ENCODE results near the gene HINT1.
"Not testable (repeated sequence)": the region's sequence is repeated elsewhere in the genome, so short reads cannot be mapped to it uniquely, and the experiment has no call there.

HINT1 gene

DNA sequence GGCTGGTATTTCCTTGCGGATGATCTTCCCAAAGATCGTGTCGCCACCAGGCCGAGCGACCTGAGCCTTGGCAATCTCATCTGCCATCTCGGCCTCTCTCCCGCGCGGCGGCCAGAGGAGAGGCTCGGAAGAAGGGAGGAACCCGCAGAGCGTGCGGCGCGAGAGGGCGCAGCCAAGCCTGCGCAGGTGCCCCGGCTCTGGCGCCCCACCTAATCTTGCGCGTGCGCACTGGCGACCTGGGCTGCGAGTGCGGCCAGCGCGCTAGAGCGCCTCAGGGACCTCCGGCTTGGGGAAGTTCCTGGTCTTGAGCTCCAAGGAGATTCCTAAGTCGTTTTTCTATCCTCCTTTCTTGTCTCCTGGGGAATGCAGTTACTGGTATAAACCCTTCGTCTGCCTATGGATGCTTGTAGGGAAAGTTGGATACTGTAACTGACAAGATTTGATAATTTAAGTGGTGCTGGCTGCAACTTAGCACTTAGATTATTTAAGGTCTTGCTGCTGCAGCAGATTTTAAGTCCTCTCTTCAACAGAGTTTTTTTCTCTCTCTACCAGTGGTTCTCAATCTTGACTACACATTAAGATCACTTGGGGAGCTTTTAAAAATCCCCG, at the start of gene HINT1:
Gene HINT1, minus strand, starts transcription at position 138 of the 609 bp plus-strand sequence. Its CDS starts 51 bp downstream, at position 87.
- peak; percentile 86 to 87 for DNase-seq (ENCODE audit: low read depth in 2 of 2)

DNA sequence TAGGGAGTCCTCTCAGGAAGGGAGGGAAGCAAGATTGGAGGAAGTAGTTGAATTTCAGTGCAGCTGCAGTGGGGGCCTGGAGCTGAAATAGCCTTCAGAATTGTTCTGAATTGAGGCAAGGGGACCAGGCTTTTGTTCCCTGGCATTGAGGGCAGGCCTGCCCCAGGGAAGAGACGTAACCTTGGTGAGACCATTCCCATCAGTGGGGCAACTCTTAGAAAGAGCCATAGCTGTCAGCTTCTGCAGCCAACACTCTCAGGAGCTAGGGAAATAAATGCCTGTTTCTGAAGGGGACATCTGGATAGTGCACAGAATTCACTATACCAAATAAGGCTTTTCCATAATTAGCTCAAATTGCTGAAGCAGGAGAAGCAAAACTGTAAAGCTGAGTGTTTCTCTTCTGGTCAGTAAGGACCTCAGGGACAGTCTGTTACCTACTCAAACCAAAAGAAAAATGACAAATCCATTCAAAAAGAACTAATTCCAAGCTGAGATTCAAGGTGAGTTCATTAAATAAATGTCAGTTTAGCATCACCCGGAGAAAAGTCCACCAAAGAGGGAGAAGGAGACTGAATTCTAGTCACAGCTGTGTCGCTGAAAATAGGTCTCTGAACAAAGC, 49.7 kb upstream of the HINT1 start:
- DNase-seq (ENCODE audit: low read depth in 2 of 2), result no peak

DNA sequence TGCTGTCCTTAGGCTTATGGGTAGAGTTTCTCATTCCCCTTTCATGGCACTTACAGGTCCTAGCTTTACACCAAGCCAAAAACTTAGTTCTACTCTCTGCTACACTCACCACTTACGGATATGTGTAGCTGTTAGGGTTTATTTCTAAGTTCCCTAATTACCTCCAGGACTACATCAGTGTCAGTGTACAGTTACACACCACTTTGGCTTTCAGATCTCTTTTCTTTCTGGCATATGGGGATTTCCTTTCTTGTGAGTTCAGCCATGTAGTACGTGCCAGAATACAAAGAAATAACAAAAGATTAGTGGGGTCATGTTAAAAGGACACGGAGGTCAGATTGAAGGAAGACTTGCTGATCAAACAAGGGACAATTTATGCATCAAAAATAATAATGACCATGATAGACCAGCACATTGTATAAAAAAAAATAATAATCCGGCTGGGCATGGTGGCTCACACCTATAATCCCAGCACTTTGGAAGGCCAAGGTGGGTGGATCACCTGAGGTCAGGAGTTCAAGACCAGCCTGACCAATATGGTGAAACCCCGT, 47.5 kb upstream of the HINT1 start:
- DNase-seq (ENCODE audit: low read depth in 2 of 2), result no peak

DNA sequence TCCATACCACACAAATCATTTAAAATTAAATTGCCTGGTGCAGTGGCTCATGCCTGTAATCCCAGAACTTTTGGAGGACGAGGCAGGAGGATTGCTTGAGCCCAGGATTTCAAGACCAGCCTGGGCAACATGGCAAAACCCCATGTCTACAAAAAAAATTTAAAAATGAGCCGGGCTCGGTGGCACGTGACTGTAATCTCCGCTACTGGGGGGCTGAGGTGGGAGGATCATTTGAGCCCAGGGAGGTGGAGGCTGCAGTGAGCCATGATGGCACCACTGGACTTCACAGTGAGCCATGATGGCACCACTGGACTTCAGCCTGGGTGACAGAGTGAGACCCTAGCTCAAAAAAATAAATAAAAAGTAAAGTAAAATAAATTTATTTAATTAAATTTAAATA, 46.6 kb upstream of the HINT1 start:
- DNase-seq (ENCODE audit: low read depth in 2 of 2), result no peak

DNA sequence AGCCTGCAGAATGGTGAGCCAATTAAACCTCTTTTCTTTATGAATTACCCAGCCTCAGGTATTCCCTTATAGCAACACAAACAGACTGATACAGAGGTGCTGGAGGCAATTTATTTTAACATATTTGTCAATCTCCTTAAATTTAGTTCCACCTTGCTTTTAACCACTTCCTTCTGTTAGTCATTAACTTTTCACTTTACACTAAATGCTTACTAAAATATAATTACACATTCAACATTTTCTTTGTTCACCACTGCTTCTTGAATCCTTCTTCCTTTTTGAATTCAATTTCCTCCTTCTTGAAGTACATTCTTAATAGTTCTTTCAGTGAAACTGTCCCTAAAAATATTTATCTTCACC, 45.1 kb upstream of the HINT1 start:
- DNase-seq (ENCODE audit: low read depth in 2 of 2), result no peak

DNA sequence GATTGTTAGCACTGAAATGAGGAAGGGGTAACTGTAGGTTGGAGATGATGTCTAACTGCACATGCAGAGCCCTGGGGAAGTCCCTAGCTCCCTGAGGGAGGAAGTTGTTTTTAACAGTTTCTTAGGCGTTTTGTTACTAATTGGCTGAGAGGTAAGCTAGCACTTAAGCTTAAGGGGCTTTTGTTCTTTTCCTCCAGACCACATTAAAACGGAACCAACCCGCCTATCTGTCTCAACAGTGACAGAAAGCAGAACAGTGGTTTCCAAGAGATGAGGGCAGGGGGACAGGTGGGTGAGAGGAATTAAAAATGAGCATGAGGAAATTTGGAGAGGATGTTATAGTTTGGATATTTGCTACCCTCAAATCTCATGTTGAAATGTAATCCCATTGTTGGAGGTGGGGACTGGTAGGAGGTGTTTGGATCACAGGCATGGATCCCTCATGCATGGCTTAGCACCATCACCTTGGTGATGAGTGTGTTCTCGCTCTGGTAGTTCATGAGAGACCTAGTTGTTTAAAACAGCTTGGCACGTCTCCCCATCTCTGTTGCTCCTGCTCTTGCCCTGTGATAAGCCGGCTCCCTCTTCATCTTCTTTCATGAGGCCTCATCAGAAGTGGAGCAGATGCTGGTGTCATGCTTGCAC, 44.6 kb upstream of the HINT1 start:
- peak in 1 of 2 donors; percentile 6 for DNase-seq (ENCODE audit: low read depth in 2 of 2)

DNA sequence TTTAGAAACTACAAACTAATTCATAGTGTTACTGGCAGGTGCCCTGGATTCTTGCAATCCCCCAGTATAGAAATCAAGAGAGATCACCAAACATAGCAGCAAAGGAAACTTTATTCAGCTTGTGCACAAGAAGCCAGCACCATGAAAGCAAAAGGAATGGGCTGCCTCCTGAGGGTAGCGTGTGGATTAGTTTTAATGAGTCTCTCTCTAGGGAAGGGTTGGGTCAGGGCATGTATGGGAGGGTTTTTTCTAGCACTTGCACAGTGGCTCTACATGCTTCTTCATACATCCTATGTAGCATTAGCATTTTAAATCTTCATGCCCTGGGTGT, 44.1 kb upstream of the HINT1 start:
- no peak for DNase-seq (ENCODE audit: low read depth in 2 of 2)

DNA sequence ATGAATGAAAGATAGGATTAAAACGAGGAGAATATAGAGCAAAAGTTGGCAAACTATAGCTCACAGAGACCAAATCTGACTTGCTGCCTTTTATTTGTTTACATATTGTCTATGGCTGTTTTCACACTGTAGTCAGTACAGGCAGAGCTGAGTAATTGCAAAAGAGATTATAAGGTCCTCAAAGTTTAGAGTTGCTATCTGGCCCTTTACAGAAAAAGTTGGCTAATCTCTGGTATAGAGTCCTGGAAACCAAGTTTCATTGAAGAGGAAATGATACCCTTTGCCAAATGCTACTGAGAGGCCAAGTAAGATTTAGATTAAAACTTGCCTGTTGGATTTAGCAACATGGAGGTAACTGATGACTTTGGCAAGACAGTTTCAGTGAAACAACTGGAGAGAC, 41.7 kb upstream of the HINT1 start:
- DNase-seq (ENCODE audit: low read depth in 2 of 2), result no peak

DNA sequence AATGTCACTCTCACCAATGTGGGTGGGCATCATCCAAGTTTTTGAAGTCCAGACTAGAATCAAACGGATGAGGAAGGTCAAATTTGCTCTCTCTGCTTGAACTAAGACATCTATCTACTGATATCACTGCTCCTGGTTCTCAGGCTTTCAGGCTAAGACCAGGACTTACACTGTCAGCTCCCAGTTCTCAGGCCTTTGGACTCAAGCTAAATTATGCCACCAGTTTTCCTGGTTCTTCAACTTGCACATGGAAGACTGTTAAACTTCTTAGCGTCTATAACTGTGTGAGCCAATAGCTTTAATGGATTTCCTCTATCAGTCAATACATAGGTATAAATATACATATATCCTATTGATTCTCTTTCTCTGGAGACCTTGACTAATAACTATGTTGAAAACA, 41.0 kb upstream of the HINT1 start:
- no peak for DNase-seq (ENCODE audit: low read depth in 2 of 2)

DNA sequence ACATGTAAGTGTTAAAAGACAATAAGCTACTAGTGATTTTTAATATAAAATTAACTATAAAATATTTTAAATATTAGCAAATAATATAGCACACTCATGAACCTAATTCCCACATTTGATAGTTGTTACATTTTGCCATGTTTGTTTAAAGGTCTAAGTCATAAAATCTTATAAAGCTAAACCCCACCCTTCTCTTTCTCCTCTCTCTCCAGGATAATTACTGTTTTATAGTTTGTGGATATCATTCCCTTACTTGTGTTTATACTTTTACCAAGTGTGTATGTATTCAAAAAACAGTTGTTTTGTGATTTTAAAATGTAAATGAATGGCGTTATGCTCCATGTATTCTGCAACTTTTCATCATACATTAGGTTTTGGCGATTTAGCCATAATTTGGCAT, 39.9 kb upstream of the HINT1 start:
- no peak for DNase-seq (ENCODE audit: low read depth in 2 of 2)

DNA sequence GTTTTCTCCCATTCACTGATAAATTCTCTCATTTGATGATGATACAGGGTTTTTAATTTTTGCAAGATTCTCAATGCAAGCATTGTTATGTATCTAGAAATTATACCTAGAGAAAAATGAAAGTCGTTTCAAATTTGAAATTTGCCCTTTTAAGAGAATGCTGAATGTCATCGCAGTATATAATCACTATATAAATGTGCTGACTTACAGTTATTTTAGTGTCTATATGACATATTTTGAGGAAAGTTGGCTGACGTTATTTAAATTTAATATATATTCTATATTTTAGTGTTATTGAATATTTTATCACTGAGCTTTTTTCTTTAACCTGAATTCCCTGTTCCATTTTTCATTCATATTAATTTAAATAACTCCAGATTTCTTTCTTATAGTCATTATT, 35.5 kb upstream of the HINT1 start:
- no peak for DNase-seq (ENCODE audit: low read depth in 2 of 2)

DNA sequence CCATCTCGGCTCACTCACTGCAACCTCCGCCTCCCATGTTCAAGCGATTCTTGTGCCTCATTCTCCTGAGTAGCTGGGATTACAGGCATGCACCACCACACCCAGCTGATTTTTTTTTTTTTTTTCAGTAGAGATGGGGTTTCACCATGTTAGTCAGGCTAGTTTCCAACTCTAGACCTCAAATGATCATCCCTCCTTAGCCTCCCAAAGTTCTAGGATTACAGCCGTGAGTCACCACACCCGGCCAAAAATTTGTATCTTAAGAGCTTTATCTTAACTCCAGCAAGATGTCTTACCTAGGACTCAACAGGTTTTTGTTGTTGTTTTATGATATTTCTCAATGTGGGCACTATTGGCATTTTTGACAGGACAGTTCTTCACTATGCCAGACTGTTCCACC, 33.6 kb upstream of the HINT1 start:
- DNase-seq (ENCODE audit: low read depth in 2 of 2), result no peak

DNA sequence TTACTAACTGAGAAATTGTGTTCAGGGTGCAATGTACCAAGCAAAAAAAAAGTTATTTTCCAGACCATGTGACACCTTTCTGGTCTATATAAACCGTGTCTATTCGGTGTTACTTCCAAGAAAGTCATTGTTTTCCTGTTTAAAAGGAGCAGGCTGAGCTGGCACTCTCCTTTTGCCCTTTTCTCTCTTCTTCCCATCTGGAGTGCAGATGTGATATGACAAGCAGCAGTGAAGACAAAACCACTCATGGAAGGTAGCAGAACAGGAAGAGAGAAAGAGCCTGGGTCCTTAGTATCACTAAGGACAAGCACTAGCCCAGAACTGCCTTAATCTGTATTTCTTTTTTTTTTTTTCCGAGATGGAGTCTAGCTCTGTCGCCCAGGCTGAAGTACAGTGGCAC, 31.3 kb upstream of the HINT1 start:
- DNase-seq (ENCODE audit: low read depth in 2 of 2), result no peak

DNA sequence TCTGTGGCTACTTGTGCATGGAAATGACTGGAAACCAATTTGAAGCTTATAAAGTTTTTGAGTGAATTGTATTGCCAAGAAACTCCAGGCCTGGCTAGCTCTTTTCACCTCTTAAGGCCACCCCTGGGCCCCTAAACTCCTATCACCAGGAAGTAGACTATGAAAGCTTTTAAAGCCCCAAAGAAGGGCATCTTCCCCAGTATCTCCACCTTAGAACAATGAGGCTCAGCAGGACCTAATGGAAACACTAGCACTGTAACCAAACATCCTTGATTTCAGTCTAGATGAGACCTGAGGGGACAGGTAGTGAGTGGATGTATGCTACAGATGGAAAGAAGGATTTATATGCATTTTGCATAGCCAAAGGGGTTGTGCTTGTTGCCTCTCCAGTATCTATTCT, 30.6 kb upstream of the HINT1 start:
- no peak for DNase-seq (ENCODE audit: low read depth in 2 of 2)

DNA sequence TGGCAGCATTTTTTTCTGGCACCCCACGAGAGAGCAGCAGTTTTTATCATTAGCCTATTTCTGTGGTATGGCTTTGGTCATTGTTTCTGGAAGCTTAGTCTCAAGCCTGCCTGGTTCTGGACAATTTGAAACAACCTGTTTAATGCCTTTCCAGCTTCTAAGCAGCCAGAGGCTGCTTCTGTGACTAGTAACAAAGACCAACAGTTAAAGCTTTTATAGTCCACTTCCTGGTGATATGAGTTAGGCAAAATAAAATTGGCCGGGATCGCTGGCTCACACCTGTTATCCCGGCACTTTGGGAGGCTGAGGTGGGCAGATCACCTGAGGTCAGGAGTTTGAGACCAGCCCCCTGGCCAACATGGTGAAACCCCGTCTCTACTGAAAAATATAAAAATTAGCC, 29.7 kb upstream of the HINT1 start:
- DNase-seq (ENCODE audit: low read depth in 2 of 2), result no peak

DNA sequence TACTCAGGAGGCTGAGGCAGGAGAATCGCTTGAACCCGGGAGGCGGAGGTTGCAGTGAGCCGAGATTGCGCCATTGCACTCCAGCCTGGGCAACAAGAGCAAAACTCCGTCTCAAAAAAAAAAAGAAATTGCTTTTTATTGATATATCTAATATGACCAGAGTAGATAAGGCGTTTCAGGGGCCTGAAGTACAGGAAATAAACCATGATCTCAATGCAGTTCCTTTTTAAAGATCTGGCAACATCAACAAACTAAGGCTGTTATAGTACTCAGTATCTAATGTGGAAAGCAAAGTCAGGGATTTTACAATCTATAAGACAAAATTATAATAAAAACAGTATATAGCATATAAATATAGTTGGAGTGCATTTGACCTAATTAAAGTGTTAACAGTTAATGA, 28.8 kb upstream of the HINT1 start:
- not testable (repeated sequence) for DNase-seq (ENCODE audit: low read depth in 2 of 2)

DNA sequence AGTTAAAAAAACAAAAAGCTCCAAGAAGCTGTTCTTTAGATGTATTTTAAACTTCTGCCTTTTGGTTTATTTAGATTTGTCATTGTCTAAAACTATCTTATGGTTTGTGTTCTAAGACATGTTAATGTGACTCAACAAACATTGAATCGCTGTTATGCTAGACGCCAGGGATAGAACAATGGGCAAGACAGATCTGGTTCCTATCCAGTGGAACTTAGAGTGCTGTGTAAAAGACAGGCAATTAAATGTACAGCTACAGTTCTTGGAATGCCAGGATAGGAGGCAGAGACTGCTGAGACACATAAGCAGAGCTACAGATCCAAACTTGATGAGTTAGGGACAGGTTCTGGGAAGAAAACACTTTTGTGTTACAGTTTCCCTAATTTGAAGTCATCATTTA, 28.1 kb upstream of the HINT1 start:
- no peak for DNase-seq (ENCODE audit: low read depth in 2 of 2)

DNA sequence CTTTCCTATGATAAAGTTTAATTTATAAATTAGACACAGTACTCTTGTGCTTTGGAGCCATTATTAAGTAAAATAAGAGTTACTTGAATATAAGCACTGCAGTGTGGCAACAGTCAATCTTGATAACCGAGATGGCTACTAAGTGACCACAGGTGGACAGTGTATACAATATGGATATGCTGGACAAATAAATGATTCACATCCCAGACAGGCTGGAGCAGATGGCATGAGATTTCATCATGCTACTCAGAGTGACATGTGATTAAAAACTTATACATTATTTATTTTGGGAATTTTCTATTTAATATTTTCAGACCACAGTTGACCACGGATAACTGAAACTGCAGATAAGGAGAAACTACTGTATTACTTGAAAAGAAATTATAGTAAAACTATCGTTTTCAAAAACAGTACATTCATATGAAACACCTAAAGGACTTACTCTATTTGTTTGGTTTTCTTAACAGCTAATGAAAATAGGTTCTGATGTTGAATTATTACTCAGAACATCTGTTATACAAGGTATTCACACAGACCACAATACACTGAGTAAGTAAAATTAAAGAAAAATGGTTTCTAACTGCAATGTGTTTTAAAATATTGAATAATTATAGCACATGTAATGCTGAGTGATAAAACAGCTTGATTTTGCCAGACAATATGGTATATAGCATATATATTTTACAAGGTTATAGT, 21.7 kb upstream of the HINT1 start:
- DNase-seq (ENCODE audit: low read depth in 2 of 2), result no peak

DNA sequence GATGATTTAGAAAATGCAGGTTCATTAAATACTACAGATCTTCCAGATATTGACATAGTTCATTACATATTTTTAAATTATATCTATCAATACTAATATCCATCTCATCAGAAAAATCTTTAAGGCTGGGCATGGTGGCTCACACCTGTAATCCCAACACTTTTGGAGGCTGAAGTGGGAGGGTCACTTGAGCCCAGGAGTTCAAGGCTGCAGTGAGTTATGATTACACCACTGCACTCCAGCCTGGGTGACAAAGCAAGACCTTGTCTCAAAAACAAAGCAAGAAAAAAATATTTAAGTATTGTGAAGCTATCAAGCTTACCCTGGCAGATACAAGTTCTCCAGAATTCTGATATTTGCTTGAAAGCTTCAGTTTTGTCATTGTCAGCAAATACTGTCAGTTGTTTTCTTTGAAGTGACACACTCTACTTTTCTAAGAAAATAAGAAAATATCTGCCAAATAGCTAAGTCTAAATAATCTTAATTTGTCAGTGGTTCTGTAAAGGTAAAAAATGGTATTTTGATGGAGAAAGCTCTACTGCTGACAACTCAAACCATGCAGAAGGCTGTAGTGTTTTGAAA, 20.6 kb upstream of the HINT1 start:
- DNase-seq (ENCODE audit: low read depth in 2 of 2), result no peak

DNA sequence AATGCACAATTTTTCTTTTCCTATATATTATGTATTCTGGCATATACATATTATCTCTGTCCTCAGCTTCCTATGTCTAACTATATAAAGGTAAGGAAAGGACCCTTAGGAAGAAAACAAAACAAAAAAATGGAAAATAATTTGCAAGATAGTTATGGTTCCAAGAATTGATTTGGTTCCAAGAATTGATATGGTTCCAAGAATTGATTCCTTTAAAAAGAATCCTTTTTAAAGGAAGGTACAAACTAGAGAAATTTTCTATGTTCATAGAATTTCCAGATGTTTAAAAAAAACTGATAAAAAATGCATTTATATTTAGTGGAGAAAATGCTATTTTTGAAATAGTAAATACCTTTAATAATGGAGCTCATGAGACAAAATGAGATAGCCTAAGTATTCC, 17.8 kb upstream of the HINT1 start:
- DNase-seq (ENCODE audit: low read depth in 2 of 2), result no peak

DNA sequence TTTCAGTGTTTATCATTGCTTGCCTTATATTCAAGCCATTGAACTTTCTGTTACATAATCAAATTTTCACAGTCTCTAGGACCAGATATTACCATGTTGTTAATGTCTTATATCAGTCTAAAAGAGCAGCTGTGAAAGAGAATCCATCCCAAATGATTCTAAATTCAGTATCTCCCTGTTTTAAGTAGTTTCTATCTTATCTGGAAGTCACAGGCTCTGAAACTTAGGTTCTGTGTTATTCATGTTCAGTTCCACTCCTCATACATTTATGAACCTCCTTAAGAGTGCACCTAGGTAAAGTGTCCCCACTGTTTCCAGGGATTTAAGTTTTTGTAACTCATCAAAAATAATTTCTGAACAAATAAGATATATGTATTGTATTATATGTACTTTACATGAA, 15.4 kb upstream of the HINT1 start:
- DNase-seq (ENCODE audit: low read depth in 2 of 2), result no peak

DNA sequence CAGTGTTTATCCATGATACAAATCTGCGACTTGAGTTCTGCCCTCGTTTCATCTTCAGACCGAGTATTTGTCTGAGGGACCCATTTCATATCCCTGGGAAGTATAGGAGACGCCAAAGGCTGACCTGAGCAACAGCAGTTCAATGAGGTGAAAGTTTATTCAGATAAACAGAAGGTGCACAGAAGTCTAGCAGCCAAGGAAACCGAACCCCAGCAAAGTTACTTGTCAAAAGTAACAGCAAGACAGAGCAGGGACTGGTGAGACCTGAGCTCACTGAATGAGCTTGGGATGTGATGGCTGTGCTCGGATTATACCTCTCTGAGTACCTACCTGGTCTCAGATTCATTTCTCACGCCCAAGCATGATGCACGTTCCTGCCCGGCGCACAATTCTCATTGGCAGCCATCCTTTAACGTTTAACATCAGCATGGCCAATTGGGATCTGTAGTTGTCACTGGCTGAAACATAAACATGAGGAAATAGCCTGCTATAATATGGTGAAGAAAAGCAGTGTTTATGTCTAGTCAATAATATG, 6.3 kb upstream of the HINT1 start:
- no peak for DNase-seq (ENCODE audit: low read depth in 2 of 2)

Measured in stimulated activated CD4-positive, alpha-beta T cell treated with anti-CD3 and anti-CD28 coated beads, Interleukin-1b, Interleukin-23, amount 100 ng/mL, for 1 hour (primary cell).